HG03442 (cell line): ENCODE data around the gene AMMECR1.
"Not testable (repeated sequence)": the region's sequence is repeated elsewhere in the genome, so short reads cannot be mapped to it uniquely, and the experiment has no call there.

ENCODE experiments used
- ATAC-seq: cut with Tn5 transposase; IDR thresholded peaks from one replicate; pipeline ENCODE4 v1.9.1; 2021; ENCODE audit warnings: mild to moderate bottlenecking, moderate library complexity; ENCODE audit not compliant: unreplicated experiment

Gene AMMECR1

DNA sequence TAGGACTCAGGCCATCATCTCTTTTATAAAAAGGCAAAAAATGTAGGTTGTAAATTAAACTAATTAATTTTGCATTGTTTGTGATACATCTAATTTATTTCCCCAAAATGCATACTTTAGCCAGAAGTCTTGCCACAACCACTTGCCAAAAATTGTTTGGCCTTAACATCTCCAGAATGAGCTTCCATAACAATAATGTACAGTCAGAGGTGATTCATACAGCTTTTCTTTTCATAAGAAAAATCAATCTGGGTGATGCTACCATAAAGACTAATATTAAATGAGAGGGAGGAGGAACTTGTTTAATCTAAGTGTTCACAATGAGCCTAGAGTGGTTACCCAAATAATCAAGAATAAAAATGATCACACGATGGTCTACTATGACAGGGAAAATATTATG, 59.3 kb downstream of the AMMECR1 start:
- no peak for ATAC-seq

GRCh38 chrX:110257889-110258288, 60.0 kb downstream of the AMMECR1 start:
- no peak for ATAC-seq

DNA sequence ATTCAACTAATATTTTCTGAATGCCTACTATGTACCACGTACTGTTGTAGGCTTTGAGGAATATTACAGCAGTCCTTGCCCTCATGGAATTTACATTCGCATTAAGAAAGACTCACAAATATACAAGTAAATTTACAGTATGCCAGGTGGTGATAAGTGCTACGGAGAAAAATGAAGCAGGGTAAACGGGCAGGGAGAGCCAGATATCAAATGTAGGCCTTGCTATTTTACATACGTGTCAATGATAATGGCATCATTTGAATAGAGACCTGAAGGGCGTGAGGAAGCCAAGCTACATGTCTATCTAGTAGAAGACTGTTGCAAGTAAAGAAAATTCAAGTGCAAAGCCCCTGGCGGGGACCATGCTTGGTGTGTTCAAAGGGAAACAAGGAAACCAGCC, 65.2 kb downstream of the AMMECR1 start:
- no peak for ATAC-seq

- no peak for ATAC-seq
Measured at GRCh38 chrX:110251961-110252360, 65.9 kb downstream of the AMMECR1 start.

- ATAC-seq: no peak
Measured at GRCh38 chrX:110251526-110251925, 66.4 kb downstream of the AMMECR1 start.

GRCh38 chrX:110250847-110251246, 67.0 kb downstream of the AMMECR1 start:
- ATAC-seq: no peak

GRCh38 chrX:110248578-110248977, 69.3 kb downstream of the AMMECR1 start:
- ATAC-seq: no peak

DNA sequence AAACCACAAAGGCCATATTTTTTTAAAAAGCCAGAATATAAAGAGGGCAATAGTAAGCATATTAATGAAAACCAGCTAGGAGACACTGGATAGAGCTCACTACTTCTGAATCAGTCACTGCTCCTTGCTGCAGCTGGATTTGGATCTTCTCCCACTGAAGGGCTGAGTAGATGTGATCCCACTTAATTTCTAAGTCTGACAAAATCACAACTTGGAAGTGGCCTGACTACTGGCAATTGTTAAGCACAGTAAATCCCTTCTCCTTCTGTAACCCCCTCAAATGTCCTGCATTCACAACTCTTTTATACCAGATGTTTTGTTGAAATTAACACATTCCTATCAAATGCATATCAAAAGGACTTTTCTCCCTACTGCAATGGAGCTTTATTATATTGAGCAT, 72.9 kb downstream of the AMMECR1 start:
- no peak for ATAC-seq

GRCh38 chrX:110242371-110242770, 75.5 kb downstream of the AMMECR1 start:
- no peak for ATAC-seq

DNA sequence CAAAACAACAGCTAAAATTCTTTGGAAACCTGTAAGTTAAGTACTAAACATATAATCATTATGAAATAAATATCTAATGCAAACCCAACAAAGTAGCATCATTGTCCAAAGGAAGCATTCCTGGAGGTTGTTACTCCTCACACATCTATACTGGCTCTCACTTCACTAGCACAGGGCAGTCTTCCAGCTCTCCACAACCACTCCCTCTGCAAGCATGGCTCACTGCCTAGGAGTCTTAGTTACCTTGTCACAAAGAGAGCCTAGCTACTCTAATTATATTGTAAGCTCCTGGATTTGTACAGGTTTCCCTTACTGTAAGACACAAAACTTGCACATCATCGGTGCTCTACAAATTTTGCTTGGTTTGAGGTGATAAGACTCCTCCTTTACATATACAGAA, 76.1 kb downstream of the AMMECR1 start:
- ATAC-seq: no peak

GRCh38 chrX:110238259-110238658, 79.6 kb downstream of the AMMECR1 start:
- not testable (repeated sequence) for ATAC-seq

DNA sequence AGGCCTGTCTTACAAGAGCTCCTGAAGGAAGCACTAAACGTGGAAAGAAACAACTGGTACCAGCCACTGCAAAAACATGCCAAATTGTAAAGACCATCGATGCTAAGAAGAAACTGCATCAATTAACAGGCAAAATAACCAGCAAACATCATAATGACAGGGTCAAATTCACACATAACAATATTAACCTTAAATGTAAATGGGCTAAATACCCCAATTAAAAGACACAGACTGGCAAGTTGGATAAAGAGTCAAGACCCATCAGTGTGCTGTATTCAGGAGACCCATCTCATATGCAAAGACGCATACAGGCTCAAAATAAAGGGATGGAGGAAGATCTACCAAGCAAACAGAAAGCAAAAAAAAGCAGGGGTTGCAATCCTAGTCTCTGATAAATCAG, 86.4 kb downstream of the AMMECR1 start:
- not testable (repeated sequence) for ATAC-seq

GRCh38 chrX:110229497-110230111, 88.3 kb downstream of the AMMECR1 start:
- ATAC-seq: not testable (repeated sequence)

GRCh38 chrX:110228453-110228852, 89.4 kb downstream of the AMMECR1 start:
- ATAC-seq: no peak

- ATAC-seq: no peak
Measured at GRCh38 chrX:110226931-110227330, 91.0 kb downstream of the AMMECR1 start.

GRCh38 chrX:110224926-110225617, 92.8 kb downstream of the AMMECR1 start:
- no peak for ATAC-seq

GRCh38 chrX:110222497-110223257, 95.2 kb downstream of the AMMECR1 start:
- ATAC-seq: no peak

GRCh38 chrX:110219920-110220319, 98.0 kb downstream of the AMMECR1 start:
- no peak for ATAC-seq

DNA sequence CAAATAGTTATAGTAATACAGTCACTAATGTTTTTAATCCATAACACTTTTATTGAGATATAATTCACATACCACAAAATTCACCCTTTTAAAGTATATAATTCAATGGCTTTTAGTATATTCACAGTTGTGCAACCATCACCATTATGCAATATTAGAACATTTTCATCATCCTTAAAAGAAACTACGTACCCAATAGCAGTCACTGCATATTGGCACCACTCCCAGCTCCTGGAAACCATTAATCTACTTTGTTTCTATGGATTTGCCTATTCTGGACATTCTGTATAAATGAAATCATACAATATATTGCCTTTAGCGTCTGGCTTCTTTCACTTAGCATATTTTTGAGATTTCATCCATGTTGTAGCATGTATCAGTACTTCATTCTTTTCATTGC, 99.3 kb downstream of the AMMECR1 start:
- ATAC-seq: no peak

GRCh38 chrX:110216027-110216426, 101.9 kb downstream of the AMMECR1 start:
- ATAC-seq: no peak

- ATAC-seq: no peak
Measured at GRCh38 chrX:110215411-110215810, 102.5 kb downstream of the AMMECR1 start.

- no peak for ATAC-seq
Measured at GRCh38 chrX:110214684-110215083, 103.2 kb downstream of the AMMECR1 start.
